Memory B cell (primary cell): ENCODE measurements around the gene HOXC10.

Experiments used
- ATAC-seq: fragments of 150-1000 bp; cut with Tn5 transposase; 2 replicates; pipeline ENCODE4 v1.10.0; 2021; ENCODE audit warnings: low read depth, mild to moderate bottlenecking, moderate library complexity
- DNase-seq, 2 donors: peaks; one replicate each; pipeline ENCODE4 v3.0.0; 2022; ENCODE audit warnings: low spot score in 2 of 2
- H3K27ac Mint-ChIP-seq: one replicate; pipeline ENCODE4 v1.8.0; 2022; ENCODE audit warnings: mild to moderate bottlenecking, moderate library complexity, mixed read lengths
- H3K27me3 Mint-ChIP-seq: one replicate; pipeline ENCODE4 v1.8.0; 2022; ENCODE audit warnings: mixed read lengths
- H3K36me3 Mint-ChIP-seq: one replicate; pipeline ENCODE4 v1.8.0; 2022; ENCODE audit warnings: mild to moderate bottlenecking, mixed read lengths
- H3K4me1 Mint-ChIP-seq: one replicate; pipeline ENCODE4 v1.8.0; 2022; ENCODE audit warnings: mixed read lengths
- H3K4me3 Mint-ChIP-seq: one replicate; pipeline ENCODE4 v1.8.0; 2022; ENCODE audit warnings: mild to moderate bottlenecking, moderate library complexity, mixed read lengths
- H3K9me3 Mint-ChIP-seq: one replicate; pipeline ENCODE4 v1.8.0; 2022; ENCODE audit warnings: mixed read lengths

HOXC10 gene

DNA sequence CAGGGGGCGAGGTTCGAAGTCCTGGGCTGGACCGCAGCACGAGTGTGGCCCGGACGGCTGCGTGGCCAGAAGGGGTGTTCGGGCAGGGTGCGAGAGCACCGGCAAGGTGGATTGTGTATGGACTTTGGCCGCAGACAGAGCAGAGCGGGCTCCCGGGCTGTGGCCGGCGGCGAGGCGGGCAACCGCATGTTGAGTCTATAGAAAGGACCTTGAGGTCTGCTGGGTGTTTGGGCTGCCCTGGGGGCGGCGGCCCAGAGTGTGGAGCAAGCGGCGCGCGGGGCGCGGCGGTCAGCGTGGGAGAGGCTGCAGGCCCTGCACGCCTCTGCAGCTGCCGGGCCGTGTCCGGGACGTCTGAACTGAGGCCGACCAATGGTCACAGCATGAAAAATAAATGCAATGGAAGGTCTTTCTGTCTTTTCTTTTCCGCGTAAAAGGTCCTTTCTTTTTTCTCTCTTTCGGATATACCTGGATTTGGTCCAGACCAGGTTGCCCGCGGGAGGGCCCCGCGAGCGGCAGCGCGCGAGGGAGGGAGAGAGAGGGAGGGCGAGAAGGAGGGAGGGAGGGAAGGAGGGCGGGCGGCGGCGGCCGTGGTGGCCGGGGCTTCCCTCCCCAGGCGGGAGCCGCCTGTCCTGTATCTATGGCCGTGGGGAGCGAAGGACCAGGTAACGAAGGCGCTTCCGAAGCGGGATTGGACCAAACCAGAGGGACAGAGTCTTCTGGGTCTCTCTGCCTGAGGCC is 9.5 kb downstream of the HOXC10 start:
- Mint-ChIP-seq H3K4me1 (peaks cover 30% of the 10 kb centered on the region), H3K36me3 (no peaks in the 10 kb centered on the region), H3K4me3 (peak overlapping the region; percentile 57), H3K27ac (peak overlapping the region; percentile 83), H3K27me3 (peaks cover 52% of the 10 kb centered on the region), H3K9me3 (no peaks in the 10 kb centered on the region)
- no peak for ATAC-seq
- DNase-seq = no peak

GRCh38 chr12:53995002-53995377 is 10.0 kb downstream of the HOXC10 start:
- H3K27ac Mint-ChIP-seq = peak overlapping the region; percentile 21

GRCh38 chr12:53995378-53996239 is 10.7 kb downstream of the HOXC10 start:
- peak overlapping the region; percentile 86 for H3K4me3 Mint-ChIP-seq
- DNase-seq (no peak), ATAC-seq (peak; percentile 43)
- H3K4me1 Mint-ChIP-seq = peaks cover 21% of the 10 kb centered on the region
- peaks cover 41% of the 10 kb centered on the region for H3K27me3 Mint-ChIP-seq
- H3K36me3 Mint-ChIP-seq = no peaks in the 10 kb centered on the region
- no peaks in the 10 kb centered on the region for H3K9me3 Mint-ChIP-seq
- H3K27ac Mint-ChIP-seq = peak overlapping the region; percentile 21

More at GRCh38 chr12:53995002-53995377, 10.0 kb downstream of the HOXC10 start:
- Mint-ChIP-seq H3K36me3 (no peaks in the 10 kb centered on the region), H3K27me3 (peaks cover 47% of the 10 kb centered on the region), H3K4me1 (peaks cover 24% of the 10 kb centered on the region), H3K4me3 (peak overlapping the region; percentile 39), H3K9me3 (no peaks in the 10 kb centered on the region)
- DNase-seq (no peak), ATAC-seq (no peak)

DNA sequence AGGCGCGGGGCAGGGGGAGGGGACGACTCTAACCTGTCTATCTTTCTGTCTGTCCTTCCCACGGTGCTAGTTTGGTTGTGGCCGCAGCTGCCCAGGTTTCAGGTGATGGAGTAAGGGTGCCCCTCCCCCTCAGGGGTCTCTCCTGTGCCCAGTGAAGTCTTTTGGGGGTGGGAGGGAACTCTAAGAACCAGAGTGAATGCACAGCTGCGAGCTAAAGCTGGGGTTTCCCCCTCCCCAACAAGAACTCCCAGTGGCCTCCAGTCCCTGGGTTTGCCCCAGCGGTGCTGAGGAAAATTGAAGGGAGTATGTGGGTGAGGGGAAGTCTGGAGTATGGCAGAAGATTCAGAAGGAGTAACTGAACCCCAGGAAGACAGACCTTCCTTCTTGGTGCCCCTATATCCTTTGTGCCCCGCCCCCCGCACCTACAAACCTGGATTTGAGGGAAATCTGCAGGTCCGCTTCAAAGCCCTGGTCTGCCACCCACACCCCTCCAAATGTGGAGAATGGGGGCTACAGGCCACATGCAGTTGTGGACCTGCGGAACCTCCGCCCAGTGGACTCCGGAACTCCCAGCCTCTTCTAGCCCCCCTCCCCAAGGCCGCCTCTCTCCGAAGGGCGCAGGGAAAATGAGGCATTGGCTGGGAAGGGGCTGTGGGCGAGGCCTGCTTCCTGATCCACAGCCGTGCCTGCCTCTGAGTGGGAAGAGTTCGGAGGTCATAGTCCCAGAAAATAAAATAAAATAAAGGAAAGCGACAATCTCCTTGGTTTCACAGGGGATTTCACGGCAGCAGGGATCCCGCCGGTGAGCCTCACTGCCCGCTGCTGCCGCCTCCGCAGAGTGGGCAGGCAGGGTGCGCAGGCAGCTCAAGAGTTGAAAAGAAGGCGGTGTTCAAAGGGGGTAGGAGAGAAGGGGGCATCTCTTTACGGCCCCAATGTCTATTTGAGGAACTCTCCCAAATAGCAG is 11.6 kb downstream of the HOXC10 start:
- Mint-ChIP-seq H3K4me1 (peaks cover 17% of the 10 kb centered on the region), H3K36me3 (no peaks in the 10 kb centered on the region), H3K9me3 (no peaks in the 10 kb centered on the region), H3K27ac (peak overlapping the region; percentile 21), H3K27me3 (peaks cover 39% of the 10 kb centered on the region), H3K4me3 (peak overlapping the region; percentile 86)
- ATAC-seq (no peak), DNase-seq (no peak)

DNA sequence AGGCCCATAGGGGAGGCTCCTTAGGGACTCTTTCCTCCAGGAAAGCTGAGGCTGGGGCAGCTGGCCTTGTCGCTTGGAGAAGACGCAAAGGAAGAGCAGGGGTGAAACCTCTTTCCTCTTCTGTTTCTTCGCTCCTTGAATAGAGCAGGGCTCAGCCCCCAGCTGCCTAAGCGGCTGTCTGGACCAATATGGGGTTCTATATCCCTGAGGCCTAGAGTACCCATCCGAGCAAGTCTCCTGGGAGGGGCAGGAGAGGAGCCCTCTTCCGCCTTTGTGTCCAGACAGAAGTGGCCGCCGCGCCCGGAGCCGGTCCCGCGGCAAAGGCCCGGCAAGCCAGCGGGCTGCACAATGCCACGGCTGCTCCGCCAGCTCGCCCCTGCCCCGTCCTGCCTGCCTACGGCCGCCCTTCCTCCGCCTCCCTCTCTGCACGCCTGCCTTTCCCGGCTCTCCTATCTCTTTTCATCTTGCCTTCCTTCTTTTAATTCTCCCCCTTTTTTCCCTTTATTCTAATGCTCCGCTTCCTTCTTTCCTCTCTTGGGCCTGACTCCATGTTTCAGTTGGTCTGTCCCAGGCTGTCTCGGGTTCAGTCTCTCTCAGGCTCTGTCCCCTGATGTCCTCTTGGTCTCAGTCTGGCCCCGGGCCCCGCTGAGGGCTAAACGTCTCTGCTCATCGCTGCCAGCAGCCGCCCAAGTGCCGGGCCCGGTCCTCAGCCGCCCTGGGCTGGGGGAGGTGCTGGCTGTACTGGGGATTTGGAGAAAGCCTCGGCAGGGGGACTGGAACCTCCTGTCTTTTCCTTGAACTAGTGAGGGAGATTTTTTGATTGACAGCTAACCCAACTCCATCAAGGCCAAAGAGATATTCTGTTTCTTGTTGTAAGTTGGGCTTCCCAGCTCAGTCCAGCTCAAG is 12.5 kb downstream of the HOXC10 start:
- H3K36me3 Mint-ChIP-seq = no peaks in the 10 kb centered on the region
- ATAC-seq = no peak
- H3K27ac Mint-ChIP-seq = no peak overlapping the region
- H3K27me3 Mint-ChIP-seq = peaks cover 39% of the 10 kb centered on the region
- H3K9me3 Mint-ChIP-seq = no peaks in the 10 kb centered on the region
- H3K4me1 Mint-ChIP-seq = peaks cover 17% of the 10 kb centered on the region
- H3K4me3 Mint-ChIP-seq = no peak overlapping the region
- DNase-seq = no peak

DNA sequence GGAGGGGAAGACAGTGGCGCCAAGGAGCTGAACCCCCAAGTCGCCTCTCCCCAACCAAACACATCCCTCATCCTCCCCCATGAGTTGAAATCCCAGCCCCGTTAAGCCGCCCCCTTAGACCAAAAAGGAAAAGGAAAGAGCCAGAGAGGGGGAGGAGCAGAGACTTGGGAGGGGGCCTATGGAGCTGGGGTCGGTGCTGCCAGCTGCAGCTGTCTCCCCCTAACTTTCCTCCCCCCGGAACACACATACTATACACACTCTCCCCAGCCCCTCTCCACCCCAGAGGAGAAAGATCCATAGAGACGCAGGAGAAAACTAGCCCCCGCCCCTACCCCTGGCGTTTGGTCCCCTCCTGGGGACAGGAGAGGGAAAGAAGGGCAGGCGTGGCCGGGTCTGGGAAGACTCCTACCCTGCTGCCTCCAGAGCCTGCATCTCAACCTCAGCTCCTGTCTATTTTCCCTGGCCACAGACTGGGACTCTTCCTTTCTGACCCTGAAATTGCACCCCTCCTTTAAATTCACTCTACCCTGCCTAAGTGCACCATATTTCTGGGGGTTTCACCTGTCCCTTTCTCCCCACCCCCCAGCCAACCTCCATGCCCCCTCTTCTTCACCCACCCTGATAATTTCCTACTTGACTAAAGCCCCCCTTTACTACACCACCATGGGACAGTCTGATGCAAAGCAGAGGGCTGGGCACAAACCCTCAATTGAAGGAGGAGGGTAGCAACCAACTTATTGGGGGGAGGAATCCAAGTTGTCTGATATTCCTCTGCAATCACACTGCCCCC is 13.4 kb downstream of the HOXC10 start:
- H3K9me3 Mint-ChIP-seq = no peaks in the 10 kb centered on the region
- H3K36me3 Mint-ChIP-seq = no peaks in the 10 kb centered on the region
- H3K4me1 Mint-ChIP-seq = peaks cover 19% of the 10 kb centered on the region
- H3K27me3 Mint-ChIP-seq = peaks cover 42% of the 10 kb centered on the region
- no peak for ATAC-seq
- DNase-seq = no peak
- H3K4me3 Mint-ChIP-seq = no peak overlapping the region
- no peak overlapping the region for H3K27ac Mint-ChIP-seq

DNA sequence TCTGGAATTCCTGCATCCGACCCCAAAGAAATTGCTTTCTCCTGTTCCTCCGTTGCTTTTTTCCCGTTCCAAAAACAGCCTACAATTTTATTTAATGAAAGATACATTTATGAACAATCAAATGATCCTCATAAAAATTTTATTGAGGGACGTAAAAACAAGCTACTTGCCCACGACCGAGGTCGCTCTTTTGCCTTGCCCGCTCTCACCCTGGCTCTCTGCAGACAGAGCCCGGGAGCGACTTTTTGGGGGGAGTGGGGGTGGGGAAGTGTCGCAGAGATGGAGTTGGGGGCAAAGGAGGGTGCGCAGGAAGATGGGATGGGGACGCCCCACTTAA is 13.9 kb downstream of the HOXC10 start:
- H3K4me1 Mint-ChIP-seq = peaks cover 19% of the 10 kb centered on the region
- DNase-seq (no peak), ATAC-seq (no peak)
- H3K27ac Mint-ChIP-seq = no peak overlapping the region
- H3K27me3 Mint-ChIP-seq = peaks cover 44% of the 10 kb centered on the region
- no peak overlapping the region for H3K4me3 Mint-ChIP-seq
- no peaks in the 10 kb centered on the region for H3K9me3 Mint-ChIP-seq
- H3K36me3 Mint-ChIP-seq = no peaks in the 10 kb centered on the region

DNA sequence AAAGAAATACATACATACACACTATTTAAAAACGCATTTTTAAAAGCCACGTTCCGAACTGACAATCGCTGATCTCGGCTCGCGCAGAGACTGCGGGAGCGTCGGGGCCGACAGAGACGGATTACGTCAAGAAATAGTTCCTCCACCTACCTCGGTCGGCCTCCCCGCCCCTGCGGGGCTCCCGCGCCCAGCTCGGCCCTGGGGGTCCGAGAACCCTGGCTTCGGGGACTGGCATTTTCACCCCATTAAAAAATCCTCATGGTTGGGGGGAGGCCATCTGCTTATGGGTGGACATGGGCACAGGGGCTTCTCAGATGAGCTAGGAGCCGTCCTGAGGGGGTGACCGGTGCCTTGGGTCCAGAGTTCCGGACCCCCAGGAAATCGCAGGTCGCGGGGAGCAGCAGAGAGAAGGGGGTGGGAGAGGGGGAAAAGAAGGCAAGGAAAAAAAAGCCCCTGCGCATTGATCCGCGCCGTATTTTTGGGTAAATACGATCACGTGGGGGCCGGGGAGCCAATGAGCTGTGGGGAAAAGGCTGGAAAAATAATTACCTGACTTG is 14.7 kb downstream of the HOXC10 start:
- H3K27ac Mint-ChIP-seq = no peak overlapping the region
- H3K27me3 Mint-ChIP-seq = peaks cover 40% of the 10 kb centered on the region
- peaks cover 19% of the 10 kb centered on the region for H3K4me1 Mint-ChIP-seq
- H3K9me3 Mint-ChIP-seq = no peaks in the 10 kb centered on the region
- no peak overlapping the region for H3K4me3 Mint-ChIP-seq
- H3K36me3 Mint-ChIP-seq = no peaks in the 10 kb centered on the region
- DNase-seq (no peak), ATAC-seq (no peak)

GRCh38 chr12:54000116-54001114 is 15.5 kb downstream of the HOXC10 start, which contains the start of gene HOXC9:
Gene HOXC9, plus strand, starts transcription at chr12:54000161. Its CDS starts 28 bp downstream, at chr12:54000189.
- DNase-seq = no peak
- peaks cover 43% of the 10 kb centered on the region for H3K27me3 Mint-ChIP-seq
- no peak within 1 kb of the TSS for H3K27ac Mint-ChIP-seq
- no peak within 1 kb of the TSS for H3K4me3 Mint-ChIP-seq
- no peaks in the 10 kb centered on the region for H3K36me3 Mint-ChIP-seq
- ATAC-seq = no peak
- peaks cover 13% of the 10 kb centered on the region for H3K4me1 Mint-ChIP-seq
- H3K9me3 Mint-ChIP-seq = no peaks in the 10 kb centered on the region

DNA sequence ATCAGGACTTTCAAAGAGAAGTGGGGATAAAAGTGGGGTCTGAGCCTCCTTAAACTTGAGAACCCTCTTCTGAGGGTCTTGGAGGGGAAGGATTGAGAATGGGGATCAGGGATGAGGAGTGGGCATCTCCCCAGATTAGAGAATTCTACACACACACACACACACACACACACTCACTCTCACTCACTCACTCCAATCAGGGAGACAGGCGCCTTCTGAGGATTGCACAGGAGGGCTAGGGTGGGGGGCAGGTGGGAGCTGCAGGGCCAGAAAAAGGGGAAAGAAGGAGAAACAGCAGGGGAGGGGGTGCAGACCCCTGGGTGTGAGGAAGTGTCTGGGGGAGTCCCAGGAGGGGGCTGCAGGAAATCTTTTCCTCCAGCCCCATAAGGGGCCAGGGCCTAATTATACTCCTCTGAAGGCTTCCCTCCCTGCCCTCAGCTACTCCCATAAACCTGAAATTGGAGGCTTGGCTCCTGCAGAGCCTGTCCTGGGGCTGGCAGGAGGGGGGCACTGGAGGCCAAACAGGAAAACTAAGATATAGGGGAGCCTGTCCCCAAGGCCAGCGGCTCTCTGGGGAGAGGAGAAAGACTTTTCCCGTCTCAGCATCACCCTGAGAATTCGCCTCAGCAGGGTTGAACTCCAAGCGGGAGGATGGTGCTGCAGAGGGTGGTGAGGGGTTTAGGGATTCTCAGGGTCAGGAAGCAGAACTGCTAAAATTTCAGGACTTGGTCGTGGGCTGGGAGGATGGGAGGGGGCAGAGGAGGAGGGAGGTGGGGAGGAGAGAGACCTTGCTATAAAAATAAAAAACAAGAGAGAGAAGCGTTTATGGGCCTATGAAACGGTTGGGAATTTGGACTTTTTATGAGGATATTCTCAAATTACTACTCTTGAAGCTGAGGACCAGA is 16.6 kb downstream of the HOXC10 start:
- no peak for DNase-seq
- H3K27me3 Mint-ChIP-seq = peaks cover 41% of the 10 kb centered on the region
- H3K27ac Mint-ChIP-seq = peak overlapping the region; percentile 52
- ATAC-seq = no peak
- peaks cover 12% of the 10 kb centered on the region for H3K4me1 Mint-ChIP-seq
- H3K9me3 Mint-ChIP-seq = no peaks in the 10 kb centered on the region
- H3K36me3 Mint-ChIP-seq = no peaks in the 10 kb centered on the region
- no peak overlapping the region for H3K4me3 Mint-ChIP-seq
